EH (cell line): ENCODE results near the gene PARP12.

Experiments used
- DNase-seq: peaks from one replicate; pipeline ENCODE4 v3.0.0-alpha.2; 2015; ENCODE audit warnings: low read depth

Gene PARP12

DNA sequence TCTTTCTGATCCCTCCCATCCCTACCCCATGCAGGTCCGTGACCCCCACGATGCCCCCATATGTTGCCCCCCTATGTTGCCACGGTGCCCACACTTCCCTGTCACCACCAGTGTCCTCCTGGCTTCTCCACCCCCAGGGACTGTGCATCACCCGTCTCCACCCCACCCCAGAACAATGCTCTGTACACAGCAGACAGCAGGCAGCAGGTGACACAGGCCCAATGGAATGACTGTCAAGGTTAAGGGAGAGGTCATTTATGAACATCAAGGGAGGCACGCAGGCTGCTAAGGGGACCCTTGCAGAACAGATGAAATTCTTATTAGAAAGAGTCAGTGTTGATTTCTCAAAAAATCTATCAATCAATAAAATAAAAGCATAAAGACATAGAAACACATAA is 71.5 kb downstream of the PARP12 start:
- no peak for DNase-seq

DNA sequence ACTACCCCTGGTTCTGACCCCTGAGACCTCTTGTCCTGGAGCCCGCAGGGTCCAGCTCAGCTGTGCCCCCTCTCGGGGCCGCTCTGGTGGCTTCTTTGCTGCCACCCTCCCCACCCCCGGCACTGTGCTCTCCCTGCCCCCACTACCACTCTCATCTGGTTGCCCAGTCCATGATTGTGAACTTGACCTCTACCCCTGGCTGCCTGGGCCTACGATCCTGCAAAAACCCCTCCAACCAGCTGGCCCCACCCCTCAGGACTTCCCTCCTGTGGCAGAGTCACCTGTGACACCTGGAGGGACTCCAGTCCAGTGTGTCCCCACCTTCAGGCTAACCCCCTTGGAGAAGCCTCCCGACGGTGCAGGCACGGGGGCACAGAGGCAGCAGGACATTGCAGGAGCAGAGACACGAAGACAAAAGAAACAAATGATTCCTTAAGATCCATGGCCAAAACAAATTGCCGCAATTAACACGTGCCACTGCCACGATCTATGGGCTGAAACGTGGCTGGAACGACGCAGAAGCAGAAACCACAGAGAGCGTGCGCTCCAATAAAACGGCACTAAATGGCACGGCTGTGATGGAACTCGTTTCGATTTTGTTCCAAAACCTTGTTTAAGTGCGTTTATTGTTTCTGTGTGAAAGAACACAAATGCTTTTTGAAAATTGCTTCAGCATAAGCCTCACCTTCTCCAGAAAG is 72.0 kb downstream of the PARP12 start:
- DNase-seq: no peak

DNA sequence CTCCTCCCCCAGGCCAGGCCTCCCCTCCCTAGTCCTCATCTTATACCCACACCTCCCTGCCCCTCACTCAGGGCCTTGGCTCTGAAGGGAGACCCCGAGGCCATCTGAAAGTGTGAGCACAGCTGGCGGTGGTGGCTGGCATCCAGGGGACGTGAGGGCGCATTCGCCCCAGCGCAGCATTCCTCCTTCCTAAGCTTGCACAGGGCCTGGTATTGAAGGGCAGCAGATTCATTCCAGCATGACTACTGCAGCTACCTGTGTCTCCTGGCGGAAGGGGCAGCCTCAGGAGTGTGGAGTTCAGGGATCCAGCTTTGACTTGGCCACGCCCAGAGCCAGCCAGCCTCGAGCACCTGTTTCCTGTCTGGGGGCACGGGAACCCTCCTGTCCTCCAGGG is 72.6 kb downstream of the PARP12 start:
- no peak for DNase-seq

DNA sequence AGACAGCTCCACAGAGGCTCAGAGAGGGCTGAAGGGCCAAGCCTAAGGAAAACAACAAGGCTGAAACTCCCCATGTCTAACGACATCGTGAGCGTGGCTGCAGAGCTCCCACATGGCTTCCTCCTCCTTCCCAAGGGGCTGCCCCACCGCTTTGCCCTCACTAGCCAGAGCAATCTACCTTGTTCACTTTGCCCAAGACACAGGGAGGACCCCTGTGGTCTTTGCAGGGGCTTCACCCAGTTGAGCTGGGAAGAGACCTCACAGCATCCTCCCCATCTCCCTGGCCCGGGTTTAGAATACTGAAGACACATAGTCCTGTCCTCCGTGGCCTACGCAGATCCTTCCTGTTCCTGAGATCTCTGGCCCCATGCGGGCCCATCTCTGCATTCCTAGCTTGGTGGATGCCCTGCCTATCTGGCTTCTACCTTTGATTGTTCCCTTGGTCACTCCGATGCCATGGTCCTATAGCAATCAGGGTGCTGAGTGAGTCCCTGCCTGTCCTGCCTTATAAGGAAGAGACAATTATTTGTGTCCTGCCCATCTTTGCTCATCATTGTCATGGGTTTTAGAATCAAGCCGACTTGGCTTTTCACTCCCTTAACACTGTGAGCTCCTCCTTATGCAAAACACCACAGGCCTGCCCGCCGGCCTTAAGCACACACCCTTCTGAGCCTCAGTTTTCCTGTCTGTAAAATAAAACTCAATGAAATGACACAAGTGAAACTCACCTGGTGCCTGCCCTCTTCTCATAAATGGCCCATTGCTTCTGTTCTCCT is 73.2 kb downstream of the PARP12 start:
- DNase-seq: no peak

DNA sequence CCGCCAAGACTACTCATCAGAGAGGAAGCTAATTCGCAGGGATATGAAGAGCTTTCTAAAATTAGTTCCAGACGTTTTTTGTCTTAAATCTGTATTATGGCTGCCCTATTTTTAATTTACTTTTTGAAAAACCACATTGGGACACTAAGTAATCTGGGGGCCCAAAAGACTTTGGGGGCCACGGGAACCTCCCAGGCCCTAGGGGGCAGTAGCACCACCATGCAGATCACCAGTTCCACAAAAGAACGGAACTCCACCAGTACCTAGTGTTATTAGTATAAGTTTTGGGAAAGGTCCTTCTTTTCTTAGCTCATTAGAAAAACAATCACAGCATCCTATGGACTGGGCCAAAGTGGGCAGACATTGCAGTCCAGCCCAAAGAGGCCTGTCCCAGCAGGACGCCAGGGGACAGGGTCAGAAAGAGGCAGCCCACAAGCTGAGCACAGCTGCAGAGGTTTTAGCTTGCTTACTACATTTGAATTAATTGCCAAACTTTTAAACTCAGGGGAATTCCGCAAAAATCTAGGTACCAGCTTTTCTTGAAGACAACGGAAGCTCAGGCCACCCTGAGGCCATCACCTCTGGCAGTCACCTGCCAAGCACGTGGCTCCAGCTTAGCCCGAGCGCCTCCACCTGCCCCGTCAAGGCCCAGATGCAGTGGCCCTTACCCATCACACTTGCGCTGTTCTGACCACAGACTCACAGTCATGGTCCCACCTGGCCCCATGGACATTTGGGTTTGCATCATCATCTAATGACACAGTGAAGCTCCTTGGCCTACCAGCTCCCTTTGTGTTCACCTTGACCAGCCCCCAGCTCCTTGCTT is 74.8 kb downstream of the PARP12 start:
- no peak for DNase-seq

DNA sequence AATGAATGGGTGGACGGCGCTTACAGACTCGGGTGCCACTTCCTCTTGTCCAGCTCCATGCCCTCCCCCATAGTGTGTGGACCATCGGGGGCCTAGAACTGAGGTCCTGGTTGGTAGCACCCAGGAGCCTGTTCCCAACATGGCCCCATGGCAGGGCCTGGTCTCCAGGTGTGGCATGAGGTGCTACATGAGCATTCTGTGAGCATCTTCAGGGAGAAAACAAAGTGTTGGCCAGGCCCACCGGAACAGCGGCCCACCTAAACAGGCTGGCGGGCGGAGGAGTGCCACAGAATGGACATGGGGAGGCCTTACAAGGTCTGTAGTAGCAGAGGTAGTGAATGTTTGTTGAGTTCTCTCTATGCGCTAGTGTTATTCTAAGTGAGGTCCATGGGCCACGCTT is 76.9 kb downstream of the PARP12 start:
- no peak for DNase-seq

DNA sequence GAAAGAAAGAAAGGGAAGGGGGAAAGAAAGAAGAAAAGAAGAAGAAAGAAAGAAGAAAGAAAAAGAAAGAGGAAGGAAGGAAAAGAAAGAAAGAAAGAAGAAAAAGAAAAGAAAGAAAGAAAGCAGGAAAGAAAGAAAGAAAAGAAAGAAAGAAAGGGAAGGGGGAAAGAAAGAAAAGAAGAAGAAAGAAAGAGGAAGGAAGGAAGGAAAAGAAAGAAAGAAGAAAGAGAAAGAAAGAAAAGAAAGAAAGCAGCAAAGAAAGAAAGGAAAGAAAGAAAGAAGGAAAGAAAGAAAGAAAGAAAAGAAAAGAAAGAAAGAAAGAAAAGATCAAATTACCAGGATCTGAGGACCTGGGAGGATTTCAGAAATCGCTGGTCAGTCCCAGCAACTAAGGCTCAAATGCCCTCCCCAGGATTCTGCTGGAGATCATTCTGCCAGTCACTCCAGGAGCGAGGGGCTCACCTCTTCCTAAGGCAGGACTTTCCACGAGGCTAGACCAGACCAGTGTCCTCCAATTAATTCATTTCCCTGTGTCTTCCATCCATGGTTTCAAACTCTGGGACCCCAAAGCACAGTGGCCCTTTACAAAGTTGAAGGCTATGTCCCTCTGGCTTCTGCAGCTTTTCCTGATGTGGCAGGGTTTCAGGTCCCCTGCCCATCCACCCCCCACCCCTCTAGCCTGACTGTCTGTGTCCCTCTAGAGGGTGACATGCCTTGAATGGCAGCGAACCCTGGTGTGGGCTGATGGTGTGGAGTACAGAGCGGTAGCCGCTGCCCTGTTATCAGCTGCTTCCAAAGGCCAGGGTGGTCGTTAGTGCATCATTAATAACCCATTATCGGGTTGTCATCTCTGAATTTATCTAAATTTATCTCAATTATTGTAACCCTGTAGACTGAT is 77.9 kb downstream of the PARP12 start:
- DNase-seq: no peak

DNA sequence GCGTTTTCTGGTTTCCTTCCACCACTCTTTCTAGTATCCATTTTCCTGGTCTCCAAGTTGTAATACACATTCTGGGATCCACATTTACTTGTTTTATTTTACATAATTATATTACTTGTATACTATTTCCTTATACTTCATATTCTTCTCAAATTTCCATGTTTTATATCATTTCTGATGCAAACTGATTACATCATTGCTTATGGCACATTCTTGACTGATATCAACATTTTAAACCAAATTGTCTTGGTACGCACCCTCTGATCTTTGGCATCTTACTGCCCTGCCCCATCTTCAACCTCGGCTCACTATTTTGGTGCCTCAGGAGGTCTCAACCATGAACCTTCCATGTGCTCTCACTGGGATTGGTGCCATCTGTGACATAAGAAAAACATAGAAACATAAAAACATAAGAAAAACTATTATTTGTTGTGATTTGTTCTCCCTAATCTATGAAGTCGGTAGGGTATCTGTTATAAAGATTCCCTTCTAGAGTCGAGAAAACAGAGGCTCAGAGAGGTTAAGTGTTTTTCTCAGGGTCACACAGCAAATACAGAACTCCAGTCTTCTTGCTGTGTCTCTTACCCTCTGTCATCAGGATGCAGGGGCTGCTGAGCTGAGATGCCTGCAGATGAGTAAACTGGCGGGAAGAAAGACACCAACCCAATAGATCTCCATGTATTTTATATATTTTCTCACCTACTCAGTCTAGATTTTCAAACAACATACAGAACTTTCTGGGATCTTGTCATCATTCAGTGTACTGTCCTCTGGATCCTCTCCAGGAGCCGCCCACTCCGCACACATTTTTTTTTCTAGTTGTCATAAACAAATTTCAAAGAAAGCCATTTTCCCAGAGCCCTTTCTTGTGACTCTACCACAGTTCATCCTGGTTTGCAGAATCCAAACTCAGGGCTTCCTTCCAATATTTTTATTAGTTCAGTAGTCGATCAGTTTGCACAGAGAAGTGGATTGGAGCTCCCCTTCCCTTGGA is 79.5 kb downstream of the PARP12 start:
- DNase-seq: no peak

DNA sequence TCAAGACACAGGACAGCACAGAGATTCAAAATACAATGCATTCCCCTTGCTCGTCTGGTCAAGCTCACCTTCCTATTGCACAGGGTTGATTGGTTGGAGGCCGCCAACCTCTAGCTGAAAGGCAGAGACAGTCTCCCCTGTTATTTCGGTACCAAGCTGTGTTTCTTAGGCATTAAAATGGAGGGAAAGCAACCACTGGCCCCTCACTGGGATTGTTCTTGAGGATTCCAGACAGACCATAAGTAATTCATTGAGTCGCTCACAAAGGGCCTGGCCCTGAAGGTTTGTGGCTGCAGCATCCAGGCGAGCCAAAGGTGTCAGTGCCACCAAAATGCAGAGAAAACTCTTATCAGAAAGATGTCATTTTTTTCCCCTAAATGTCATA is 81.2 kb downstream of the PARP12 start:
- no peak for DNase-seq

DNA sequence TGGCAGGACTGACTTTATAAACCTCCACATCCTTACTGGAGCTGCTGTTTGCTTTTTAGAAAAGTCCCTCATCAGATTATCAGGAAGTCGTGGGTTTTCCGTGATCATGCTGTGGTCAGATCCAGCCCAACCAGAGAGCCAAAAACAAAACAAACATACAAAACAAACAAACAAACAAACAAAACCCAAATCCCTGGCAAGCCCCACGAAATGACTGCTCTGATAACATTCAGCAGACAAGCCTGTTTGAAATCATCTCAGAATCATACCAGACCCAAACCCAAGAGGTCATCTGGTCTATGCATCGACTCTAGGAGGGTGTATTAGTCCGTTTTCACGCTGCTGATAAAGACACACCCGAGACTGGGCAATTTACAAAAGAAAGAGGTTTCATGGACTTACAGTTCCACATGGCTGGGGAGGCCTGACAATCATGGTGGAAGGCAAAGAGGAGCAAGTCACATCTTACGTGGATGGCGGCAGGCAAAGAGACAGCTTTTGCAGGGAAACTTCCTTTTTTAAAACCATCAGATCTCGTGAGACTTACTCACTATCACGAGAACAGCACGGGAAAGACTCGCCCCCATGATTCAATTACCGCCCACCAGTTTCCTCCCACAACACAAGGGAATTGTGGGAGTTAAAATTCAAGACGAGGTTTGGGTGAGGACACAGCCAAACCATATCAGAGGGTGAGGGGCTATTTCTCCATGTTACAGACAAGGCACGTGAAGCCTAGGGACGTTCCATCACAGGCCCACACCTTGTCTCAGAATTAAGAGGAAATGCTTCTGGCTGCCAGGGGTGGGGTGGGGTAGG is 85.7 kb downstream of the PARP12 start:
- no peak for DNase-seq

DNA sequence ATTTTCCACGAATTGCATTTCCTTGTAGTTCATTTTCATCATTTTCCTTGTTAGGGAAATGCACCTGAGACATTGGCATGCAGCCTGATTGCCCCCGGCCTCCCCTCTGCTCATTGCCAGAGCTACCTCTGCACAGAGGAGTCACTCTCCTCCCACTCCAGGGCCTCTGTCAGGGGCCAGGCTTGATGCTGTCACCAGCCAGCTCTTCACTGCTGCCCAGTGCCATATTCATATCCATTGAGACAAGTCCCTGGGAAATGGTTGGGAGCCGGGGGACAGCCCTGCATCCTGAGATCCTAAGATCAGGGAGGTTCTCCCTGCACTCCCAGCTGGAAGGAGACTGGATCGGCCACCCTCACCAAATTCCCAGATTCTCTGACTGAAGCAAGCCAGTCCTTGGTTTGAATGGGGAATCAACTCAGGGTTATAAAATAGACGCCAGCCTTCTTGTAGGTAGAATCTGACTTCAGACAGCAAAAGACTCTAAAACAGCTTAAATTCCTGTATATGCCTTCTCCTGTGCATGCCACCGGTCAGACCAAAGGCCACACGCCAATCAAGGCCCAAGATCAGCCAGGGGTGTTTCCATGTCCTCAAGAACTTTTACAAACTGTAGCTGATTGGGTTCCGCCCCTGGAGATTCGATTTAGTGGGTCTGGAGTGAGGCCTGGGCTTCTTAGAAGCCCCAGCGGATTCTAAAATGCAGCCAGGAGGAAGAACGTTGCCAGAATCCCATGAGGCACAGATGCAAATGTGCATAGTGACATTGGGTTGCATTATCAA is 86.5 kb downstream of the PARP12 start:
- DNase-seq: no peak

DNA sequence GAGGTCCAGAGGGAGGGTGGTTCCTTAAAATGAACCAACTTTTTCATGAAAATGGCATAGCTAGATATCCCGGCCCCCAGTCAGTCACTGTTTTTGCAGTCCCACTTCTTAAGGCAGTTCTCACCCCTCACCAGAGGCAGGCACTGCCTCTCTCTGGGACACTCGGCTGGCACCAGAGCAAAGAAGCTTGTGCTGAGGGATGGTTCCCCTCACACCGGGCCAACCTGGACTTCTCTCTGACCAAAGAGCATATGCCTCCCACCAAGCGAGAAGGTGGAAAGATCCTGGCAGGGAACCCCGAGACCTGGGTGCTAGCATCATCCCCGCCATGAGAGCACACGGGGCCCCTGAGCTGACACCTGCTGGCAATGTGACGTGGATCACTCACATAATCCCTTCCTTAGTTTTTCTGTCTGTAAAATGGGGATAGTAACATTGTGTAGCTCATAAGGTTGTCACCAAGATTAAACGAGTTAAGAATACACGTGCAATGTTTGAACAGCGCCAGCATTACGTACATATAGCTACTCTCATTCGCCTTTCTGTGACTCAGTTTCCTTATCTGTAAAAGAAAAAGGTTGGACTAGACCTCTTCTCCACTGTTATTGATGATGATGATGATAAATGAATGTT is 88.5 kb downstream of the PARP12 start:
- no peak for DNase-seq
